ENCODE data around the gene SPINK4. TPM values are rescaled to one million over a fixed set of nuclear protein-coding genes. Genes with fewer than 3 reads are reported as not detected.

SPINK4 gene
- polyA plus RNA-seq, 1 donor (not counting 4 experiments of a cell fraction or from before 2014, with no cell fraction given) = not detected

GRCh38 chr9:33228606-33229005, 11.4 kb upstream of the SPINK4 start:
- peaks cover 65% of the 10 kb centered on the region for H3K4me1 ChIP-seq (ENCODE audit: control insufficient read depth, extremely low read depth, insufficient read depth, low read length)
- dilution Hi-C loops (cut with MboI; ENCODE audit: extremely low pct_ligation_motif_present, low sequenced_read_pairs) = no loop called here
- DNase-seq (ENCODE audit: low read depth, low spot score) (no peak), FAIRE-seq (no peak)
- peak overlapping the region; percentile 39 for H3K9ac ChIP-seq (ENCODE audit: control insufficient read depth, extremely low read depth, insufficient read depth, low read length)
- no peaks in the 10 kb centered on the region for H3K9me3 ChIP-seq (ENCODE audit: control insufficient read depth, low read depth, low read length)
- no peaks in the 10 kb centered on the region for H3K9me1 ChIP-seq (ENCODE audit: control insufficient read depth, extremely low read depth, insufficient read depth, low read length)
- no peaks in the 10 kb centered on the region for H3K79me2 ChIP-seq (ENCODE audit: control insufficient read depth, insufficient read depth, low read length)
- H4K20me1 ChIP-seq (ENCODE audit: control insufficient read depth, extremely low read depth, insufficient read depth, low read length) = no peaks in the 10 kb centered on the region
- H3K27me3 ChIP-seq (ENCODE audit: control insufficient read depth, extremely low read depth, insufficient read depth, low read length) = no peaks in the 10 kb centered on the region
- H3K36me3 ChIP-seq (ENCODE audit: control insufficient read depth in 2 of 2, extremely low read depth in 1 of 2, insufficient read depth in 2 of 2, low read length in 2 of 2) = no peaks in the 10 kb centered on the region
- TF ChIP-seq EZH2 (IDR thresholded peaks at IDR 0.05; ENCODE audit: low read length) (no peak), CTCF (optimal IDR thresholded peaks at IDR 0.05 in 1 of 3, IDR thresholded peaks at IDR 0.05 in 1 of 3, conservative IDR thresholded peaks at IDR 0.05 in 1 of 3; ENCODE audit: extremely low read depth in 1 of 3, insufficient read depth in 2 of 3, low read length in 3 of 3) (no peak)
- no peak overlapping the region for H3K4me3 ChIP-seq (ENCODE audit: control insufficient read depth in 2 of 3, extremely low read depth in 1 of 3, insufficient read depth in 2 of 3, low read depth in 1 of 3, low read length in 3 of 3)
- peak overlapping the region; percentile 42 for H3K4me2 ChIP-seq (ENCODE audit: control insufficient read depth, extremely low read depth, insufficient read depth, low read depth, low read length)
- H2AFZ ChIP-seq (ENCODE audit: control insufficient read depth, low read length) = no peak overlapping the region
- peak overlapping the region; percentile 65 for H3K27ac ChIP-seq (ENCODE audit: control insufficient read depth, insufficient read depth, low read length)

DNA sequence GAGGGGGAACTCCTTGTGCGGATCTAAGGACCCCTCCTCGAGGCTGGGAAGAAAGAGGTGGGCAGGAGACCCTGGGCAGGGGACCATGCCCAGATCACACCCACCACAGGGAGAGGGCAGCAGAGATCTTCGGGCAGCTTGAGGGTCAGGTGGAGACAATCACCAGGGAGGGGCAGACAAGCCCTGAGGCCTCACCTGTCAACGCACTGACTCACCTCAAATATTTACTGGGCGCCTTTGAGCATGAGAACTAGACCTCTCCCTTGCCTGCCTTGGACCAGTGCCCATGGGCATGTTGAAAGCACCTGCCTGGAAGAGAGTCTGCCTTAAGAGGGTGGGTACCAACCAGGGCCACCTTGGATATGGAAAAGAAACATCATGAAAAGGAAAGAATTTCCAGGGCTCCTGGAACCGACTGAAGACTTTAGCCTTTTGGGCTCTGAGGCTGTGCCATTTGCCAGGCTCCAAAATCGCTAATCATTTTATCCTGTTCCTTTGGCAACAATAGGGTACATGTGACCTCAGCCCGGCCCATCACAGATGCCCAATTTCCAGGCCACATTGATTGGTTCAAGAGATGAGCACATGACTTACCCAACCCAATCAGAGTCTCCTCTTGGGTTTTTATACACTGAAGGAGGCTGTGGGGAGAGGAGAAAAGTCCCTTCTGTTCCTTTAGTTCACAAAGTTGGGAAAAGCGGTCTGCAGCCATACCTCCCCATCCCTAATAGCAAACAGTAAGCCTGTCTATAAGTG, 10.4 kb upstream of the SPINK4 start:
- TF ChIP-seq EZH2 (IDR thresholded peaks at IDR 0.05; ENCODE audit: low read length) = no peak
- TF ChIP-seq CTCF (optimal IDR thresholded peaks at IDR 0.05 in 1 of 3, IDR thresholded peaks at IDR 0.05 in 1 of 3, conservative IDR thresholded peaks at IDR 0.05 in 1 of 3; ENCODE audit: extremely low read depth in 1 of 3, insufficient read depth in 2 of 3, low read length in 3 of 3) = peak; percentile 92 to 98 (median 98)
- dilution Hi-C loops (cut with MboI; ENCODE audit: extremely low pct_ligation_motif_present, low sequenced_read_pairs) = no loop called here
- Histone ChIP-seq H3K9me3 (ENCODE audit: control insufficient read depth, low read depth, low read length) (no peaks in the 10 kb centered on the region), H3K27me3 (ENCODE audit: control insufficient read depth, extremely low read depth, insufficient read depth, low read length) (no peaks in the 10 kb centered on the region), H3K27ac (ENCODE audit: control insufficient read depth, insufficient read depth, low read length) (peak overlapping the region; percentile 65), H3K9ac (ENCODE audit: control insufficient read depth, extremely low read depth, insufficient read depth, low read length) (peak overlapping the region; percentile 39), H3K79me2 (ENCODE audit: control insufficient read depth, insufficient read depth, low read length) (no peaks in the 10 kb centered on the region), H3K4me2 (ENCODE audit: control insufficient read depth, extremely low read depth, insufficient read depth, low read depth, low read length) (peak overlapping the region; percentile 42), H4K20me1 (ENCODE audit: control insufficient read depth, extremely low read depth, insufficient read depth, low read length) (no peaks in the 10 kb centered on the region), H3K36me3 (ENCODE audit: control insufficient read depth in 2 of 2, extremely low read depth in 1 of 2, insufficient read depth in 2 of 2, low read length in 2 of 2) (no peaks in the 10 kb centered on the region), H3K9me1 (ENCODE audit: control insufficient read depth, extremely low read depth, insufficient read depth, low read length) (no peaks in the 10 kb centered on the region), H3K4me1 (ENCODE audit: control insufficient read depth, extremely low read depth, insufficient read depth, low read length) (peaks cover 74% of the 10 kb centered on the region), H3K4me3 (ENCODE audit: control insufficient read depth in 2 of 3, extremely low read depth in 1 of 3, insufficient read depth in 2 of 3, low read depth in 1 of 3, low read length in 3 of 3) (no peak overlapping the region), H2AFZ (ENCODE audit: control insufficient read depth, low read length) (no peak overlapping the region)
- DNase-seq (ENCODE audit: low read depth, low spot score) (peak; percentile 95), FAIRE-seq (peak; percentile 91)
